Posterior vena cava (tissue), 2 donors: ENCODE results near the gene ICE1. TPM values are rescaled to one million over a fixed set of nuclear protein-coding genes. Genes with fewer than 3 reads are reported as not detected.
"Not testable (repeated sequence)": the region's sequence is repeated elsewhere in the genome, so short reads cannot be mapped to it uniquely, and the experiment has no call there.

ENCODE experiments used
- DNase-seq: peaks from one replicate; pipeline ENCODE4 v3.0.0-alpha.2; 2020; ENCODE audit warnings: low spot score
- intact Hi-C, 2 donors: fragments of 100-400 bp; cut with DNase I; formaldehyde crosslinking; loops; one replicate each; pipeline versions ENCODE4 v1.14.1 to v1.14.2; 2022 to 2023
- total RNA-seq, 2 donors: library from RNA; stranded (reverse); fragmentation: NEBNext Ultra II Directional; extraction: Animal tissue kit (Norgen Biotek cat#: 25700); gene quantifications; one replicate each; pipeline ENCODE4 v1.2.1, GENCODE V29; 2021
- donor health status: DM: yes; HTN: yes; CAD: no.
- donor health status: DM: yes; HTN: yes; CAD: no.

Gene ICE1
- total RNA-seq, 2 donors from 2014 or later: 29.9 to 30.4 TPM

GRCh38 chr5:5430136-5430535, 7.7 kb downstream of the ICE1 start:
- DNase-seq: no peak
- intact Hi-C loops: no loop called here

- intact Hi-C loops: no loop called here
- DNase-seq: no peak
These were observed 9.7 kb downstream of the ICE1 start for GRCh38 chr5:5432020-5432707.

GRCh38 chr5:5436203-5436760, 13.8 kb downstream of the ICE1 start:
- intact Hi-C loops: no loop called here
- DNase-seq: no peak

GRCh38 chr5:5437227-5438172, 15.0 kb downstream of the ICE1 start:
- intact Hi-C loops: no loop called here
- DNase-seq: no peak

- no peak for DNase-seq
- intact Hi-C loops: no loop called here
These were observed 29.4 kb downstream of the ICE1 start for GRCh38 chr5:5451863-5452262.

- DNase-seq: no peak
- intact Hi-C loops: no loop called here
These were observed 30.7 kb downstream of the ICE1 start for GRCh38 chr5:5453131-5453530.

- intact Hi-C loops: no loop called here
These were observed 31.9 kb downstream of the ICE1 start for GRCh38 chr5:5454391-5454790.

GRCh38 chr5:5456858-5457257, 34.4 kb downstream of the ICE1 start:
- no peak for DNase-seq
- intact Hi-C loops: no loop called here

More at GRCh38 chr5:5454391-5454790, 31.9 kb downstream of the ICE1 start:
- DNase-seq: no peak

- DNase-seq: no peak
- intact Hi-C loops: no loop called here
These were observed 37.8 kb downstream of the ICE1 start for GRCh38 chr5:5460311-5460710.

- intact Hi-C loops: no loop called here
- no peak for DNase-seq
These were observed 38.5 kb downstream of the ICE1 start for GRCh38 chr5:5461012-5461411.

- intact Hi-C loops: no loop called here
These were observed 41.7 kb downstream of the ICE1 start for GRCh38 chr5:5464036-5464715.

GRCh38 chr5:5466227-5466626, 43.8 kb downstream of the ICE1 start:
- DNase-seq: no peak
- intact Hi-C loops: no loop called here

More at GRCh38 chr5:5464036-5464715, 41.7 kb downstream of the ICE1 start:
- DNase-seq: no peak

- intact Hi-C loops: no loop called here
- no peak for DNase-seq
These were observed 45.3 kb downstream of the ICE1 start for GRCh38 chr5:5467737-5468136.

- DNase-seq: no peak
- intact Hi-C loops: no loop called here
These were observed 48.5 kb downstream of the ICE1 start for GRCh38 chr5:5470933-5471332.

- no peak for DNase-seq
- intact Hi-C loops: no loop called here
These were observed 50.7 kb downstream of the ICE1 start for GRCh38 chr5:5473226-5473625.

- intact Hi-C loops: no loop called here
- no peak for DNase-seq
These were observed 52.5 kb downstream of the ICE1 start for GRCh38 chr5:5474961-5475360.

- intact Hi-C loops: no loop called here
- DNase-seq: no peak
These were observed 53.5 kb downstream of the ICE1 start for GRCh38 chr5:5475975-5476374.

GRCh38 chr5:5479578-5479977, 57.1 kb downstream of the ICE1 start:
- DNase-seq, intact Hi-C loops: not testable (repeated sequence)

- intact Hi-C loops: no loop called here
- no peak for DNase-seq
These were observed 58.1 kb downstream of the ICE1 start for GRCh38 chr5:5480481-5481111.
